ENCODE data around the gene ABCG4.
"Not testable (repeated sequence)": the region's sequence is repeated elsewhere in the genome, so short reads cannot be mapped to it uniquely, and the experiment has no call there.

The ABCG4 gene

DNA sequence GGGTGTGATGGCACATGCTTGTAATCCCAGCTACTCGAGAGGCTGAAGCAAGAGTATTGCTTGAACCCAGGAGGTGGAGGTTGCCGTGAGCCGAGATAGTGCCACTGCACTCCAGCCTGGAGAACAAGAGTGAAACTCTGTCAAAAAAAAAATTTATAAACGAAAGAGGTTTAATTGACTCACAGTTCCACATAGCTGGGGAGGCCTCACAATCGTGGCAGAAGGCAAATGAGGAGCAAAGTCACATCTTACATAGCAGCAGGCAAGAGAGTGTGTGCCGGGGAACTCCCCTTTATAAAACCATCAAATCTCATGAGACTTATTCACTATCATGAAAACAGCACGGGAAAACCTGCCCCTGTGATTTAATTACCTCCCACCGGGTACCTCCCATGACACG is 35.5 kb downstream of the ABCG4 start:
- DNase-seq (ENCODE audit: low read depth): not testable (repeated sequence)

DNA sequence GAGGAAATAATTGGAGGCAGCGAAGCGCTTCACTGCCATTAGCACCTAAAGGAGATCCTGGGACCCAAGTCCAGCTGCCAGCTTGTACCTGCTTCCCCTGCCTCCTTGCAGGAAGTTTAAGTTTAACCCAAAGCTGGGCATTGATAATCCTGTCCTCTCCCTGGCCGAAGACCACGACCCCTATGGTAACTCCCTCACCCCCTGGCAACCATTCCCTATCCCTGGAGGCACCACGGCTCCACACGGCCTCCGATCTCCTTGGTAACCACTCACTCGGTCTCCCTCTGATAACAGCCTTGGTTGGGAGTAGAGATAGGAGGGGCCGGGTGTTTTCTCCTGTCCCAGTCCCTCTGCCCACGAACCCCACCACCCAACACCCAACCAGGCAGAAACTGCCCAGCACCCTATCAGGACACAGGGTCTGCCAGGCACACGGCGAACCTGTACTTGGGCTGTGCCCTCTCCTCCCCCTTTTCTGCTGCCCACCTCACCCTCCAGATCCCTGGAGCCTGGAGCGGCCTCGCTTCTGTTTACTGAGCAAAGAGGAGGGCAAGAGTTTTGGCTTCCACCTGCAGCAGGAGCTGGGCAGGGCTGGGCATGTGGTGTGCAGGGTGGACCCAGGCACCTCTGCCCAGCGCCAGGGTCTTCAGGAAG is 37.3 kb downstream of the ABCG4 start:
- DNase-seq (ENCODE audit: low read depth): no peak

DNA sequence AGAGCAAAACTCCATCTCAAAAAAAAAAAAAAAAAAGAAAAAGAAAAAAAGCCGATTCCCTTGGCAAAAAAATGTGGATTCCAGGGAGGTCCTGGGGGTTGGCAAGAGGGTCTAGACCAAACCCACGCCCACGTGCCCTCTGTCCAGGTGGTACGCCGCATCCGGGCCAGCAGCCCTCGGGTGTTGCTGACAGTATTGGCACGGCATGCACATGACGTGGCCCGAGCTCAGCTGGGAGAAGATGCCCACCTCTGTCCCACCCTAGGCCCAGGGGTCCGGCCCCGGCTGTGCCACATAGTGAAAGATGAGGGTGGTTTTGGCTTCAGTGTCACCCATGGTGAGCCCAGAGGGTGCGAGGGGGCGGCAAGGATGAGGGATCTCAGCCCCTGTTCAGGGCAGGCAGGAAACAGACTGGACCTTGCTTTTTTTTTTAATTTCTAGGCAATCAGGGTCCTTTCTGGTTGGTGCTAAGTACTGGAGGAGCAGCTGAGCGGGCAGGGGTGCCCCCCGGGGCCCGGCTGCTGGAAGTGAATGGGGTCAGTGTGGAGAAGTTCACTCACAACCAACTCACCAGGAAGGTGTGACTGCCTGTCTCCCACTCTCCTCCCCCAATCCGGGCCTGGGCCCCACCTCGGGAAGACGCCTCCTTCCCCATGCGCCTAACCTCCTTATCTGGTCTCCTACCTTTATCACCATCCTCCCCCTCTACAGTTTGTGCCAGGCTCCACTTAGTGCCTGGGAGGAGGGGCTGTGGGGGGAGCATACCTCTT is 38.5 kb downstream of the ABCG4 start:
- DNase-seq (ENCODE audit: low read depth): no peak

DNA sequence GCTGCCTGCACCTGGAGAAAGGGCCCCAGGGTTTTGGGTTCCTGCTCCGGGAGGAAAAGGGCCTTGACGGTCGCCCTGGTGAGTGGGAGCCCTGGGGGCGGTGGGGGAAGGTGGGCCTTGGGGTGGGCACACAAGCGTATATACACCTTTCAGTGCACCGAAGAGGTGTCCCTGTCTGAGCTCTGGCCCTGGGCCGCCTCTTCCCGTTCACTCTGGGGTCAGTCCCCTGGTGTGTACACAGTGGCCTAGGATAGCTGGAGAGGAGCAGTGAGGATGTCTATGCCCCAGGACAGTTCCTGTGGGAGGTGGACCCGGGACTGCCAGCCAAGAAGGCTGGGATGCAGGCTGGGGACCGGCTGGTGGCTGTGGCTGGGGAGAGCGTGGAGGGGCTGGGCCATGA is 39.2 kb downstream of the ABCG4 start:
- no peak for DNase-seq (ENCODE audit: low read depth)

DNA sequence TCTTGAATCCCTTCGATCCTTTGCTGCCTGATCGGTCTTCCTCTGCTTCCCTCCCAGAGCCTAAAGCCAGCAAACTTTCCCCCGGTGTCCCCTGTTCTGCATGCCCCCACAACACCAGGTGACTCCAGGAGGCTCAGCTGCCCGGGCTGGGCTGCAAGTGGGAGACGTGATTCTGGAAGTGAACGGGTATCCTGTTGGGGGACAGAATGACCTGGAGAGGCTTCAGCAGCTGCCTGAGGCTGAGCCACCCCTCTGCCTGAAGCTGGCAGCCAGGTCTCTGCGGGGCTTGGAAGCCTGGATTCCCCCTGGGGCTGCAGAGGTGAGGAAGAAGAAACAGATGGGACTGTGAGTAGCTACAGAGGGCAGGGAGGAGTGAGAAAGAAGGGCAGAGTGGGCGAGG is 40.0 kb downstream of the ABCG4 start:
- DNase-seq (ENCODE audit: low read depth): no peak

DNA sequence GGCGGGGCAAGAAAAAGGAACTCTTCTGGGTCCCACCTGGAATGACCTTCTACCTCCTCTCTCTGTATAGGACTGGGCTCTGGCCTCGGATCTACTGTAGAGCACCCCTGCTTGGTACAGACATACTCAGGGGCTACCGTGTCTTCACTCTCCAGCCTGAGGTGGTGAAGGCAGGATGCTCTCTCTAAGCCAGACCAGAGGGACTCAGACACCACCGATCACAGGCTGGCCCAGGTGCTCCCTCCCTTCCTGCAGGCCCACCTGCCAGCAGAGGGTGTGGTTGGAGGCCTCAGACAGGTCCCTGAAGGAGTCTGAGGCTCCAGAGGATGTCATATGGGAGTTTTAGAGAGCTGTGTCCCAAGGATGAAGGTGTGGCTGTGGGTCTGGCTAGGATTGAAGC is 40.5 kb downstream of the ABCG4 start:
- no peak for DNase-seq (ENCODE audit: low read depth)

DNA sequence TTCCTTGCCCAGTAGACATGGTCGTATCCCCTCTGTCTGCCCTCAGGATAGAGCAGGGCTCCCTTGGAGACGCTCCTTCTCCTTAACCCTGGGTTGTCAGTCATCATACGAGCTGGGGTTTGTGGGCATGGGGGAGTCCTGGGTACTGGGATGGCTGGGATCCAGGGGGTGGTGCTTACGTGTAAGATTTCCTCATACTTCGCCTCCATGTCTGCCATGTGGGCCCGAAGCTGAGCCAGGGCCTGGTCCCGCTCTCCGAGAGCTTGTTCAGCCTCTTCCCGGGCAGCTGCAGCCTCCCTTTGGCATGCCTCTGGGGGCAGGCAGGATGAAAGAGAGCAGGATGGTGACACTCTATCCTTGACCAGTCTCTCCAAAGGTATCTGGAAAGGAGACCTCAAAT is 41.7 kb downstream of the ABCG4 start:
- no peak for DNase-seq (ENCODE audit: low read depth)

DNA sequence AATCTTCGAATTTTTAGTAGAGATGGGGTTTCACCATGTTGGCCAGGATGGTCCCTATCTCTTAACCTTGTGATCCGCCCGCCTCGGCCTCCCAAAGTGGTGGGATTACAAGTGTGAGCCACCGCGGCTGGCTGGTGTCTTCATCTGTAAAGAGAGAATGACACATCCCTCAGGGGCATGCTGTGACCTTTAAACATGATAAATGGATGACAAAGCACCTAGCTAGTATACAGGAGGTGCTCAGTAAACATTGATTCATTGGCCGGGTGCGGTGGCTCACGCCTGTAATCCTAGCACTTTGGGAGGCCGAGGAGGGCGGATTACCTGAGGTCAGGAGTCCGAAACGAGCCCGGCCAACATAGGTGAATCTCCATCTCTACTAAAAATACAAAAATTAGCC is 42.4 kb downstream of the ABCG4 start:
- DNase-seq (ENCODE audit: low read depth): not testable (repeated sequence)

DNA sequence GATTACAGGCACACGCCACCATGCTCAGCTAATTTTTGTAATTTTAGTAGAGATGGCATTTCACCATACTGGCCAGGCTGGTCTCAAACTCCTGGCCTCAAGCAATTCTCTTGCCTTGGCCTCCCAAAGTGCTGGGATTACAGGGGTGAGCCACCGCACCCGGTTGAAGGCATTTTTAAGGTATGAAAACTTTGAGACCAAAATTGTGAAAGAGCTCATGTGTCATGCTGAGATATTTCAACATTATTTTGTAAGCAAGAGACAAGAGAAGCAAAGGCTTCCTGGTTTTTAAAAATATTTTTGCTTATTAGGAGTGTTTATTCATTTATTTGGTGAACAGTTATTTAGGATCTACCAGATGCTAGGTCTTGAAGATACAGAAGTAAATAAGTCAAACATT is 43.3 kb downstream of the ABCG4 start:
- DNase-seq (ENCODE audit: low read depth): no peak

DNA sequence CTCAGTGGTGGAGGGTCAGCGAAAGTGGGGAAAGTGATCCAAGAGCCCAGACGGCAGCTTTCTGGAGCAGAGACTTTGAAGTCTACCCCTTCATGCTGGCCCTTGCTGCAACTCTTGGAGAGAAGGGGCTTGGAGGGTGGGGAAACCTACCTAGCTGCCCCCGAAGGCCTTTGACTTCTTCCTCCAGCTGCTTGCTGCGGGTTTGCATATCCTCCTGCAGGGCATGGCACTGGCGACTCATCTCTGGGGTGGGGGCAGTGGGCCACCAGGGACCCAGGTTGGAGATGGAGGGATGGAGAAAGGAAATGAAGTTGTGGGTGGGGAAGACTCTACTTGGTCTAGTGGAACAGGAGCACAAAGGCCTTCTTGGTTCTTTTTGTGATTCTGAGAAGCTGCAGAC is 44.1 kb downstream of the ABCG4 start:
- no peak for DNase-seq (ENCODE audit: low read depth)

DNA sequence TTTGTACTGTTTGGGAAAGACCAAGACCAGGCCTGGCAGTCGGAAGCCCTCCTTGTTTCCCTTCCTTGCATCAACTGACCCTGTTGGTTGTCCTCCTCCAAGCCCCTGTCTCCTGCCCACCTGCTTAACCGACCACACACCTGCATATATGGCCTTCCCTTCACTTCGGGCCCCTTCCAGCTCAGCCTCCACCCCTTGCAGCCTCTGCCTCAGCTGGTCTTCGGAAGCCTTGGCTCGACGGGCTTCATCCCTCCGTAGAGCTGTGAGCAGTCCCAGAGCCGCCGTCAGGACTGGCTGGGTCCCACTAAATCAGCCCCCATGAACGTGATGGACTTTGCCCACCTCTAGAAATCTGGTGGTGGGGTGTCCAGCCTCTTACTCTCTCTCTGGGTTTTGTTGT is 44.8 kb downstream of the ABCG4 start:
- no peak for DNase-seq (ENCODE audit: low read depth)

DNA sequence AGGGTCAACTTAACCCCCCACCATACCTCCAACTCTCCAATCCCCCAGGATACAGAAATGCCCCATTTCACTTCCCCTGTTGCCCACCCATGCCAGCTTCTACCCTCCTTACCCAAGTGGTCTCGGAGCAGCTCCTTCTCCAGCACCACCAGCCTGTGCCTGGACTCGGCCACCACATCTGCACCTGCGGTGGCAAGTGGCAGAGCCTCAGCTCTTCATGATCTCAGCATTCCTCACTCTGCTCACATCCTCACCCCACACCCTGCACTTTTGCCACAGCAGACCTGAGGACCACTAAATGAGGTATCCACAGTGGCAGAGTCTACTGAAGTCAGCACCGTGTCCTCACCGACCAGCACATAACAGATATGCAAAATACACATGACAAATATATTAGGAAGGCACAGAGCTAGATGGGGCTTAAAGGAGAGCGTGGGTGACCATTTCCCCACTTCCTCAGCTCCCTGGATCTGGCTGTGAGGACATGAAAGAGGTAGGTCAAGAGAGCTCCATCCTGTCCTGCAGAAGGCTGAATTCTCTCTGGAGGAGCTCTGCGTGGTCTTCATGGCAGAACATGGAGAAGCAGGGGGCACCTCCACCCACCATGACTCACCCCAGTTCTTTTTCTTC is 46.1 kb downstream of the ABCG4 start:
- DNase-seq (ENCODE audit: low read depth): no peak

DNA sequence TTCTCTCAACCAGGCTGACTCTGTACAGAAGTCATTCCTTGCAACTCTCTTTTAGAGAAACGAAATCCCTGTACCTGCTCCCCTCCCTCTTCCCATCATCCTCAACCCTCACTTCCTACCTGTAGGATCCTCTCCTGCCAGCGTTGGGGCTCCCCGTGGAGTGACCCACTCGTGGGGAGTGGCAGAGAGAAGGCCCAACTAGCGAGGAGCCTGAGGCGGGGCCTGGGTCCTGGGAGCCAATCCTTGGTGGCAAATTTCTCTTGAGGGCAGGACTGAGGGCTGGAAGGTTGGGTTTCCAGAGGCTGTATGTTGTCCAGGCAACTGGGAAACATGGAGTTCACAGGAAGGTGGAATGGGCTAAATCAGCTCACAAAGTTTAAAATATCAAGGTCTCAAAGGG is 46.8 kb downstream of the ABCG4 start:
- DNase-seq (ENCODE audit: low read depth): no peak

DNA sequence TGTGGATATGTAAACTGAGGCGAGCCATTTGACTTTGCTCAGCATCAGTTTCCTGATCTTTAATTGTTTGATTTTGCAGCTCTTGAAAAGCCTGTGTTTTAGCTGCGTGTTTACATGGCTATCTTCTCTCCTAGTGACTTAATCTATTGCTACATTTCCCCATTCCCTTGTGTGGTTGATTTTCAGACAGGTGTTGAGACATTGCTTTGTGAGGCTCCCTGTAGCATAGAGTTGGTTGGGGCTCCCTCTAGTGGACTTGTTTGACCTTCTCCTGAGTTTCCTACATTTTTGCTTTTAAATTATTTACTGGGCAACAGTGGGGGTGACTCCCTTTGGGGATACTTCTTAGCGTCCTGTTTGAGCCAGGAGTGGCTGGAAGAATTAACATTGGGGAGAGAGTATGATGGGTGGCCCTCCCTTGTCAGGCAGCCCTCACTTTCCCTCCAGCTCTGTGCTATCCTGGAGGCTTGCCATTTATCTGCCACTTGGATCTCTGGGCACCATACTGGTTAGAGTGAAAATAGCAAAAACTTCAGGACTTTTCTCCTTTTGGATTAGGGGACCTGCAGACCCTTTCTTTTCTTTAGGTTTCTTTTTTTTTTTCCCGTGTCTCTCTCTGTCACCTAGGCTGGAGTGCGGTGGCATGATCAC is 48.1 kb downstream of the ABCG4 start:
- no peak for DNase-seq (ENCODE audit: low read depth)

DNA sequence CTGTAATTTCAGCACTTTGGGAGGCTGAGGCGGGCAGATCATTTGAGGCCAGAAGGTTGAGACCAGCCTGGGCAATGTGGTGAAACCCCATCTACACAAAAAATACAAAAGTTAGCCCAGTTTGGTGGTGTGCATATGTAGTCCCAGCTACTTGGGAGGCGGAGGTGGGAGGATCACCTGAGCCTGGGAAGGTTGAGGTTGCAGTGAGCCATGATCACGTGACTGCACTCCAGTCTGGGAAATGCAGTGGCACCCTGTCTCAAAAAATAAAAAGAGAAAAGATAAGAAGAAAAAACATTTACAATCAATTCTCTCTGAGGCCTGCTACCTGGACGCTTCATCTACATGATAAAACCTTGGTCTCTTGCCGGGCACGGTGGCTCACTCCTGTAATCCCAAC is 50.1 kb downstream of the ABCG4 start:
- DNase-seq (ENCODE audit: low read depth): no peak

DNA sequence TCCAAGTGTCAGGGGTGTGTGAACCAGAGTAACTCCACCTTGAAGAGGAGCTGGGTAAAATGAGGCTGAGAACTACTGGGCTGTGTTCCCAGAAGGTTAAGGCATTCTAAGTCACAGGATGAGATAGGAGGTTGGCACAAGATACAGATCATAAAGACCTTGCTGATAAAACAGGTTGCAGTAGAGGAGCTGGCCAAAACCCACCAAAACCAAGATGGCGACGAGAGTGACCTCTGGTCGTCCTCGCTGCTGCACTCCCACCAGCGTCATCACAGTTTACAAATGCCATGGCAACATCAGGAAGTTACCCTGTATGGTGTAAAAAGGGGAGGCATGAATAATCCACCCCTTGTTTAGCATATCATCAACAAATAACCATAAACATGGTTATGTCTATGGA is 52.4 kb downstream of the ABCG4 start:
- not testable (repeated sequence) for DNase-seq (ENCODE audit: low read depth)

DNA sequence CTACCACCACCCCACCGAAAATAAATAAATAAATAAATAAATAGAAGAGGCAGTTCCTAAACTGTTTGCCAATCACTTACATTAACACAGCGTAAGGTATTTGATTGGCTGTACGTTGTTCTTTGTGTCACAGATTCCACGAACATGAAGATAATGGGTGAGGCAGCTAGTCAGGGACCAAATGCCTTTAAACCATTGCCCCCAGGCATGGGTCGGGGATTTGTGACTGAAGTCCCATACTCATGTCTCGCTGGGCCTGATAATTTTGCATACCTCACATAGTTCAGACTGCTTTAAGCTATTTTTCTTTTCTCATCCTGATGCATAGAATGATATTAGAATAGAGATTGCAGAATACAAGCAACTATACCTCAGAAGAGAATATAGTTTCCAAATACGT is 53.7 kb downstream of the ABCG4 start:
- DNase-seq (ENCODE audit: low read depth): no peak

DNA sequence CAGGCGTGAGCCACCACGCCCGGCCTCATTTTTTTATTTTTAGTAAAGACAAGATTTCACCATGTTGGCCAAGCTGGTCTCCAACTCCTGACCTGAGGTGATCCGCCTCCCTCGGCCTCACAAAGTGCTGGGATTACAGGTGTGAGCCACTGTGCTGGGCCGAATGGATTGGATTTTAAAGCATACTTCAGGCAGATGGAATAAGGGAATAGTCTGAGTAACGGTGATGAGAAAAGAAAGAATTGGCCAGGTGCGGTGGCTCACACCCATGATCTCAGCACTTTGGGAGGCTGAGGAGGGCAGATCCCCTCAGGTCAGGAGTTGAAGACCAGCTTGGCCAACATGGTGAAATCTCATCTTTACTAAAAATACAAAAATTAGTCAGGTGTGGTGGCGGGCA is 55.2 kb downstream of the ABCG4 start:
- DNase-seq (ENCODE audit: low read depth): no peak

DNA sequence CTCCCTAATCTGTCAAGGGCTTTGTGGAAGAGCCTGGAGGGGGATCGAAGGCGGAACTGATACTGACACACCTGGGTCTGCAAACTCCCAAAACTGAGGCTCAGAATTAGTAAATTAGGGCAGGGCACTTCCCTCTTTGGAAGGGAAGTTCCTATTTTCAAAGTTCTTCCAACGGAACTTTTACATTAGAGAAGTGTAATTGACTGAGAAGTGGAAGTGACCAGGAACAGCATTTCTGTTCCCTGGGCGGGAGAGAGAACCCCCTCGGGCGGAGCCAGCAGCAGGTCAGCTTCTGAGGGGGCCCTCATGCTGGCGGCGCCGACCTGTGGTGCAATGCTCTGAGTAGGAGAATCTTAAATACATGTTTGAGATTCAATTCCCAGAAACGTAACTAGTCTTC is 56.2 kb downstream of the ABCG4 start:
- DNase-seq (ENCODE audit: low read depth): no peak

DNA sequence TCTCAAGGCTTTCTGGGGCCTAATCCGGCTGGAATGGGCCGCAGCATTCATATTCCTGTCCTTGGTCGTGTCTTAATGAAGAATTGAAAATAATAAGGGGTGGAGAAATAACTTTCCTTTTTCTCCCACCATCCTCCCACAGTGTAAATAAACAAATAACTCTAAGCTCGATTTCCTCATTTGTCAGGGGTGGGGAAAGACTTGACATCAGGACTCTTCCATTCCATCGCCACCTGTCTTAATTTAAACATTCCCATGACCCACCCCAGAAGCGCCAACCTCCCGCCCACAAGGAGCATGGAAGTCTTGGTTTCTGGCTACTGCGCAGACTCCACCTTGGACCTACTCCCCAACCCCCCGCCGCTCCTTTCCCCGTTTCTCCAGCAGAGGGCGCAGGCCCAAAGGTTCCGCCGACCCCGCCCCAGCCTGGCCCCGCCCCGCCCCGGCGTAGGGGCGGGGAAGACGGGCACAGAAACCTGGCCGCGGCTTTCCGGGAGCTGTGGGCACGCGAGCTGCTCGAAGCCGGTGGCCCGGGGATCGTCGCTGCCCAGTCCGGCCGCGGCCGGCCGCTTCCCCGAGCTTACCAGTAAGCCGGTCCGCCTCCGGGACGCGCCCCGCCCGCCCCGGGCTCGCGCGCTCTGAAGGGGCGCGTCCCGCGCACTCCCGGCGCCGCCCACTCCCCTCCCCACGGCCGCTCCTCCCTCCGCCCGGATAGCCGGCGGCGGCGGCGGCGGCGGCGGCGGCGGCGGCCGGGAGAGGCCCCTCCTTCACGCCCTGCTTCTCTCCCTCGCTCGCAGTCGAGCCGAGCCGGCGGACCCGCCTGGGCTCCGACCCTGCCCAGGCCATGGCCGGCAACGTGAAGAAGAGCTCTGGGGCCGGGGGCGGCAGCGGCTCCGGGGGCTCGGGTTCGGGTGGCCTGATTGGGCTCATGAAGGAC is 57.0 kb downstream of the ABCG4 start, which contains the start of gene CBL:
CBL (plus strand) TSS at position 766 of the 937 bp plus-strand sequence; CDS start at position 845, 79 bp downstream.
- peak; percentile 93 for DNase-seq (ENCODE audit: low read depth)

DNA sequence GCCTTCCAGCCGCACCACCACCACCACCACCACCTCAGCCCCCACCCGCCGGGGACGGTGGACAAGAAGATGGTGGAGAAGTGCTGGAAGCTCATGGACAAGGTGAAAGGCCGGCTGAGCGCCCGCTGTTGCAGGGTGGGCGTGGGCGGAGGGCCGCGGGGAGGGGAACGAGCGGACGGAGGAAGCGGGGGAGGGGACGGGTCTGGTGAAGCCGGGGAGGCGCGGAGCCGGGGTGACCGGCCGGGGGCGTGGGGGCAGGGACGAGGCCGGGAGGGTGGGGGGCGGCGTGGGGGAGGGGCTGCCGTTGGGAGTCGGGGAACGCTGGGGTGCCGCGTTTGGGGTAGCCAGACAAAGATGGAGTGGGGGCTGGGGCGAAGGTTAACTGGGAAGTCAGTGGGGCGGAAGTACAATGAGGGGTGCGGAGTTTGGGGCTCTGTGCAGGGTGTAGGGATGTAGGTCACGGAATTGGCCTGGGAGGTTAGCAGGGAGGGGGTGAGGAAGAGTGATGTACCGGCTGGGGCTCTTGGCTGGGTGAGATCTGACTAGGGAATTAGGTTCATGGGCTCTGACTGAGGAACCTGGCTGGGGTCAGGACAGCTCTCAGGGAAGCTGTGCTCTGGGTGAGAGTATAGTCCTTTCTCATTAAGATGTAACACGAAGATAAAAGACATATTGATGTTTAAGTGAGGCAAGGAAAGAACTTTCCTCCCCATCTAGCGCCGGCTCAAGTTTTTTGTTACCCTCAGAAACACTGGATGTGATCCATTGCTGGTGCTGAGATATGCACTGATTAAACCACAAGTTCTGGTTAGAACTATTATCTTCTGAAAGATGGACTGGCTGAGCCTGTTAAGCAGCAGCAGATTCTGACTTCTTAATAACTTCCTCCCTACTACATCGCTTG is 57.9 kb downstream of the ABCG4 start:
- peak; percentile 15 for DNase-seq (ENCODE audit: low read depth)
